HEK293 (cell line): ENCODE data around the gene CIB4.

ENCODE experiments used
- ZBTB8A ChIP-seq: fragments of 450-650 bp; formaldehyde crosslinking; IDR thresholded peaks from 2 replicates; pipeline ENCODE4 v1.5.1; 2016; ENCODE audit warnings: missing biosample characterization, missing genetic modification characterization
- ZNF362 ChIP-seq: fragments of 450-650 bp; formaldehyde crosslinking; IDR thresholded peaks from 2 replicates; pipeline ENCODE4 v1.5.1; 2016; ENCODE audit warnings: missing biosample characterization, missing genetic modification characterization
- TF ChIP-seq, protein P1 (sequence below): fragments of 450-650 bp; formaldehyde crosslinking; IDR thresholded peaks from 2 replicates; pipeline ENCODE4 v1.5.1; 2016; ENCODE audit warnings: missing biosample characterization, missing genetic modification characterization
- TF ChIP-seq, protein P2 (sequence below): fragments of 450-650 bp; formaldehyde crosslinking; IDR thresholded peaks from 2 replicates; pipeline ENCODE4 v1.5.1; 2016; ENCODE audit warnings: missing biosample characterization, missing genetic modification characterization

- TF ChIP-seq, protein P1, sequence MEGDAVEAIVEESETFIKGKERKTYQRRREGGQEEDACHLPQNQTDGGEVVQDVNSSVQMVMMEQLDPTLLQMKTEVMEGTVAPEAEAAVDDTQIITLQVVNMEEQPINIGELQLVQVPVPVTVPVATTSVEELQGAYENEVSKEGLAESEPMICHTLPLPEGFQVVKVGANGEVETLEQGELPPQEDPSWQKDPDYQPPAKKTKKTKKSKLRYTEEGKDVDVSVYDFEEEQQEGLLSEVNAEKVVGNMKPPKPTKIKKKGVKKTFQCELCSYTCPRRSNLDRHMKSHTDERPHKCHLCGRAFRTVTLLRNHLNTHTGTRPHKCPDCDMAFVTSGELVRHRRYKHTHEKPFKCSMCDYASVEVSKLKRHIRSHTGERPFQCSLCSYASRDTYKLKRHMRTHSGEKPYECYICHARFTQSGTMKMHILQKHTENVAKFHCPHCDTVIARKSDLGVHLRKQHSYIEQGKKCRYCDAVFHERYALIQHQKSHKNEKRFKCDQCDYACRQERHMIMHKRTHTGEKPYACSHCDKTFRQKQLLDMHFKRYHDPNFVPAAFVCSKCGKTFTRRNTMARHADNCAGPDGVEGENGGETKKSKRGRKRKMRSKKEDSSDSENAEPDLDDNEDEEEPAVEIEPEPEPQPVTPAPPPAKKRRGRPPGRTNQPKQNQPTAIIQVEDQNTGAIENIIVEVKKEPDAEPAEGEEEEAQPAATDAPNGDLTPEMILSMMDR = no peak
- TF ChIP-seq, protein P2, sequence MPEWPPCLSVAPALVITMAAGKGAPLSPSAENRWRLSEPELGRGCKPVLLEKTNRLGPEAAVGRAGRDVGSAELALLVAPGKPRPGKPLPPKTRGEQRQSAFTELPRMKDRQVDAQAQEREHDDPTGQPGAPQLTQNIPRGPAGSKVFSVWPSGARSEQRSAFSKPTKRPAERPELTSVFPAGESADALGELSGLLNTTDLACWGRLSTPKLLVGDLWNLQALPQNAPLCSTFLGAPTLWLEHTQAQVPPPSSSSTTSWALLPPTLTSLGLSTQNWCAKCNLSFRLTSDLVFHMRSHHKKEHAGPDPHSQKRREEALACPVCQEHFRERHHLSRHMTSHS = no peak
- TF ChIP-seq ZNF362 = no peak
- TF ChIP-seq ZBTB8A (tag by site-specific recombination) = no peak
Measured at GRCh38 chr2:26590980-26591618, 50.1 kb downstream of the CIB4 start.
